ACC112 (cell line): ENCODE data around the gene SYNGR3.

ENCODE experiments used
- H2AFZ ChIP-seq: fragments of 200-600 bp; sonication (generic); one replicate; pipeline ENCODE4 v1.6.0; 2017; ENCODE audit warnings: antibody characterized with exemption, low read length; ENCODE audit not compliant: unreplicated experiment
- H3K27ac ChIP-seq: fragments of 200-600 bp; sonication (generic); 2 replicates; pipeline ENCODE4 v1.5.1; 2014; ENCODE audit warnings: low read depth, mild to moderate bottlenecking, antibody characterized with exemption, low read length, moderate library complexity
- H3K27me3 ChIP-seq: fragments of 200-600 bp; sonication (generic); 2 replicates; pipeline ENCODE4 v1.6.1; 2014; ENCODE audit warnings: mild to moderate bottlenecking, antibody characterized with exemption, low read length, moderate library complexity, mixed read lengths; ENCODE audit not compliant: insufficient read depth
- H3K36me3 ChIP-seq: fragments of 200-600 bp; sonication (generic); 2 replicates; pipeline ENCODE4 v1.6.1; 2016; ENCODE audit warnings: mild to moderate bottlenecking, antibody characterized with exemption, low read length, moderate library complexity, mixed read lengths; ENCODE audit not compliant: insufficient read depth
- H3K4me1 ChIP-seq: fragments of 200-600 bp; sonication (generic); one replicate; pipeline ENCODE4 v1.6.1; 2016; ENCODE audit warnings: low read length, mixed read lengths; ENCODE audit not compliant: insufficient read depth, unreplicated experiment, control insufficient read depth
- H3K4me3 ChIP-seq: fragments of 200-600 bp; sonication (generic); 2 replicates; pipeline ENCODE4 v1.5.1; 2014; ENCODE audit warnings: mild to moderate bottlenecking, low read depth, low read length
- H3K79me2 ChIP-seq: fragments of 200-600 bp; sonication (generic); one replicate; pipeline ENCODE4 v1.6.0; 2016; ENCODE audit warnings: low read length; ENCODE audit not compliant: control insufficient read depth, unreplicated experiment, insufficient read depth

Gene SYNGR3

DNA sequence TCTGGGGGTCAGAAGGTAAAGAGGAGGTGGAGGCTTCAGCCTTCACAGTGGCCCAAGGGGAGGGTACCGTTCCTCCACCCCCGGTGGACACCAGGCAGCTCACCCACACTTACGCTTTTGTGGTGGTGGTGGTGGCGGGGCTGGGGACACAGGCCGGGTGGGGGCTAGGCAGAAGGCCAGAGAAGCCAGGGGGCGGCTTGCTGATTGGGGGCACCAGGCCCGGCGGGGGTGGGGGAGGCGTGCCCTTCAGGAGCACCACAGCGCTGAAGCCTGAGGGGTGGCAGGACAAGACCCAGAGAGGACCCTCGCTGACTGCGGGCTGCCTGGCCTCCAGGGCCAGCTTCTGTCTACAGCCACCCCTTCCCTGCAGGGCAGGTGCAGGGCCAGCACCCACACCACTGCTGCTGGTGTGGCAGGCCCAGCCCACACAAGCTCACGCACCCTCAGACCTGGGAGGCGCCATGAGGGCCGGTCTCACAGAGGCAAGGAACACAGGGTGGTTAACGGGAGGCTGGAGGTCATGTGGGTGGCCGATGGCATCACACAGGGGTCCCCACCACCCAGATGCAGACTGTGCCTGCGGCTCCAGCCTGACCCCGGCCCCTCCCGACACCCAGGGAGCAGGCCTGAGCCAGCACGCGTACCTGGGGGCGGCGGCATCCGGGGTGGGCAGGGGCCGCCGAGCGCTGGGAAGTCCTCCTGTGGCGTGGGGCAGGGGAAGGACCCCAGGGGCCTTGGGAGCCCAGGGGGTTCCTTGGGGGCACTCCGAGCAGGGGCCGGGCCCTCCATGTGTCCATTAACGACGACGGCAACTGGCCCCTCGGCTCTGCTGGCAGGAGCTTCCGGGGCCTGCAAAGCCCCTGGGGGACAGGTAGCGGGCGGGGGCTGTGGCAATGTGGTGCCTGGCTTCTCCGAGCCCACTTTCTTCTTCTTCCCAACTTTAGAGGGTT lies 9.4 kb downstream of the SYNGR3 start:
- H3K36me3 ChIP-seq = peaks cover 15% of the 10 kb centered on the region; the same call in 1 of the 2 replicates
- H3K4me1 ChIP-seq = peaks cover 13% of the 10 kb centered on the region
- no peak overlapping the region for H3K27ac ChIP-seq
- peaks cover 11% of the 10 kb centered on the region for H3K79me2 ChIP-seq
- no peaks in the 10 kb centered on the region for H3K27me3 ChIP-seq
- no peak overlapping the region for H3K4me3 ChIP-seq
- H2AFZ ChIP-seq = no peak overlapping the region

DNA sequence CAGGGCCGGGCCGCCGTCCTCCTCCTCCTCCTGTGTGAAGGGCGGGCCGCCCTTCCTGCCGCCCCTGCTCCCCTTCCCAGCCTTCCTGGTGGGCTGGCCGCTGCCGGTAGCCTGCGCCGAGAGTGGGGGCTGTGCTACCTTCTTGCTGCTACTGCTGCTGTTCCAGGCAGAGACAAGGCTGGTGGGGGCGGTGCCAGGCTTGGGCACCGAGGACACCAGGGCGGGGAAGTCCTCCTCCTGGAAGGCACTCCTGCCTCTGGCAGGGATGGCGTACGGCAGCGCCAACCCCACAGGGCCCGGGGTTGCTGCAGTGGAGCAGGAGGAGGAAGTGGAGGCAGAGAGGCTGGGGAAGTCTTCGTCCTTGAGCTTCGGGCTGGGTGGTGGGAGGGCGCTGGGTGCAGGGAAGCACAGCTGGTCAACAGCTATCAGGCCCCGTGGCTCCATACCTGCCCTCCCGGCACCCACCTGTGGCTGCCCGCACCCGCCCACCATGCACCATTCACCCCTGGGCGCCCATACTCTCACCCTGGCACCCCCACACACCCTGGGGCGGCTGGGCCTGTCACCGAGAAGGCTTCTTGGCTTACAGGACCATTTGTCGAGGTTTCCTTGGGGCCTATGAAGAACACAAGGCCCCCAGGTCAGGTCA lies 10.2 kb downstream of the SYNGR3 start:
- Histone ChIP-seq H3K4me1 (peaks cover 19% of the 10 kb centered on the region), H3K36me3 (peaks cover 15% of the 10 kb centered on the region; the same call in 1 of the 2 replicates), H3K27me3 (no peaks in the 10 kb centered on the region), H3K79me2 (peaks cover 20% of the 10 kb centered on the region), H3K27ac (no peak overlapping the region), H2AFZ (no peak overlapping the region), H3K4me3 (no peak overlapping the region)

DNA sequence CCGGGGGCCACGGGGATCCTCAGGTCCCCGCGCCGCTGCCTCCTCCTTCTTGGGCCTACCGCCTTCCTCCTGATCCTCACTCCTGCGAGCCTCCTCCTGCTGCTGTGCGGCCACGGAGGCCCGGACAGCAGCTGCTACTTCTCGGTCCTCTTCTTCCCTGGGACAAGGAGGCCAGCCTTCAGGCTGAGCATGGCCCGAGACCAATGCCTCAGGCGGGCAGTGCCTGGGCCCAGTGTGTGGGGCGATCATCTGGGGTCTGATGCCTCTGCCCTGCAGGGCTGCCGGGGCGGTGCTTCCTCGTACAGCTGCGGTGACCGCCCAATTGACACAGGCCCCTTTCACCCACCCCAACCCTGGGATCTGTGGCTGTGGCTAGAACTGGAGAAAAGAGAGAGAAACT lies 11.3 kb downstream of the SYNGR3 start:
- H3K27ac ChIP-seq = no peak overlapping the region
- H3K4me3 ChIP-seq = no peak overlapping the region
- peaks cover 19% of the 10 kb centered on the region for H3K4me1 ChIP-seq
- no peak overlapping the region for H2AFZ ChIP-seq
- peaks cover 15% of the 10 kb centered on the region; the same call in 1 of the 2 replicates for H3K36me3 ChIP-seq
- peaks cover 31% of the 10 kb centered on the region for H3K79me2 ChIP-seq
- no peaks in the 10 kb centered on the region for H3K27me3 ChIP-seq

DNA sequence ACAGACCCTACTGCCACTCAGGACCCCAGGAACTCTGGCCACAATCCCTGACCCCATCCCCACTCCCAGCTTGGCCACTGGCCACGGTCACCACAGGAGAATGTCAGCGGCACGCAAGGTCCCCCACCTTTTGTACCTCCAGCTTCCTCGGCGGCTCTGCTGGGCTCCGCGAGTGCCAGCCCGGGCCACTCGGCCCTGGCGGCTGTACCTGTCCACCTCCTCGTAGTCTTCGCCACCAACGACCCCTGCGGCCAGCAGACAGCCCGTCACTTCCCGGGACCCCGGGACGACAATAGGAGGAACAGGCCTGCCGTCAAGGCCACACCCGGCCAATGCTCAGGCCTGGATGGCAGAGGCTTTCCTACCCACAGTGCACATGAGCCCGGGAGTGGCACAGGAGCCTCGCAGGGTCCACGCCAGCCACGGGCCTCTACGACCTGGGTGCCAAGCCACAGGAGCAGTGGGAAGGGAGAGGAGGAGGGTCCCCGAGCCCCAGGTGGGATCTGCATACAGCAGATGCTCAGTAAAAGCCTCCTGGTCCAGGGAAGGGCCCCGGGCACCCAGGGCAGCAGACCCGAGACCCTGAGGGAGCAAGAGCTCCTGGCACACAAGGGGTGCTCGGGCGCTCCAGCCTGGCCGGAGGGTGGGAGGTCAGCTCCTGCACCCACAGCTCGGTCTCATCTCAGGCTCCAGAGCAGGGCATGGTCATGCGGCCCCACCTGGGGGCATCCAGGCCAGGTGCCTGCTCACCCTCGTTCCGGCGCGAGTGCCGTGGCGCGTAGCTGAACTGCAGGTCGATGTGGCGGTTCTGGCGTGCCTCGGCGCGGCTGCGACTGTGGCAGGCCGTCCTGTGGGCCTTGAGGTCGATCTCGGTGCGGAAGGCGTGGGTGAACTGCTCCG lies 11.9 kb downstream of the SYNGR3 start:
- no peak overlapping the region for H3K4me3 ChIP-seq
- H3K27ac ChIP-seq = no peak overlapping the region
- H3K36me3 ChIP-seq = peaks cover 15% of the 10 kb centered on the region; the same call in 1 of the 2 replicates
- H3K4me1 ChIP-seq = peaks cover 19% of the 10 kb centered on the region
- H3K27me3 ChIP-seq = no peaks in the 10 kb centered on the region
- no peak overlapping the region for H2AFZ ChIP-seq
- H3K79me2 ChIP-seq = peaks cover 37% of the 10 kb centered on the region

GRCh38 chr16:2002406-2003230 lies 12.8 kb downstream of the SYNGR3 start:
- H3K4me1 ChIP-seq = peaks cover 24% of the 10 kb centered on the region
- no peak overlapping the region for H3K4me3 ChIP-seq
- no peaks in the 10 kb centered on the region for H3K27me3 ChIP-seq
- H3K27ac ChIP-seq = no peak overlapping the region
- H3K36me3 ChIP-seq = peaks cover 15% of the 10 kb centered on the region; the same call in 1 of the 2 replicates
- peaks cover 46% of the 10 kb centered on the region for H3K79me2 ChIP-seq
- H2AFZ ChIP-seq = no peak overlapping the region

DNA sequence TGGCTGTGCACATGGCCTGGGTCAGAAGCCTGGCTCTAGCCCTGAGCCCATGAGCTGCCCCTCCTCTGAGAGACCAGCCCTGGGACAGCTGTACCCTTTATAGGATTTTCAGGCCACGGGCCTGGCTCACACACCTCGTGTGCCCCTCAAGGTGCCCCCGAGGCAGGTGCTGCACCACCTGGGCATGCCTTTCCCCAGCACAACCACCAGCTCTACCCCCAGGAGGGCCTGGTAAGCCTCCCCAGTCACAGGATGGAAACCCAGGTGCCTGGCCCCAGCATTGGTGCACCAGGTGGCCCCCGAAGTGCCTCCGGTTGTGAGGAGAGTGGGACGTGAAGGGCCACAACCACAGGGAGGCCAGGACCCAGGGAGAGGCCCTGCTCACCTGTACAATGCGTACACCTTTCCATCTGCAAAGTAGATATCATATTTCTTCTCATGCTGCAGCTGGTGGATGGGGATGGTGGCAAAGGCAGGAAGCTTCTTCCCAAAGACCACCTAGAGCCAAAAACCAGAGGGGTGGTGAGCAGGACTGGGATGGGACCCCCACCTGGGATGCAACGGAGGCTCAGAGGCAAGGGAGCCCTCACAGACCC lies 13.6 kb downstream of the SYNGR3 start:
- peaks cover 23% of the 10 kb centered on the region for H3K4me1 ChIP-seq
- H3K4me3 ChIP-seq = no peak overlapping the region
- peaks cover 15% of the 10 kb centered on the region; the same call in 1 of the 2 replicates for H3K36me3 ChIP-seq
- H2AFZ ChIP-seq = no peak overlapping the region
- H3K79me2 ChIP-seq = peaks cover 54% of the 10 kb centered on the region
- no peaks in the 10 kb centered on the region for H3K27me3 ChIP-seq
- H3K27ac ChIP-seq = no peak overlapping the region

DNA sequence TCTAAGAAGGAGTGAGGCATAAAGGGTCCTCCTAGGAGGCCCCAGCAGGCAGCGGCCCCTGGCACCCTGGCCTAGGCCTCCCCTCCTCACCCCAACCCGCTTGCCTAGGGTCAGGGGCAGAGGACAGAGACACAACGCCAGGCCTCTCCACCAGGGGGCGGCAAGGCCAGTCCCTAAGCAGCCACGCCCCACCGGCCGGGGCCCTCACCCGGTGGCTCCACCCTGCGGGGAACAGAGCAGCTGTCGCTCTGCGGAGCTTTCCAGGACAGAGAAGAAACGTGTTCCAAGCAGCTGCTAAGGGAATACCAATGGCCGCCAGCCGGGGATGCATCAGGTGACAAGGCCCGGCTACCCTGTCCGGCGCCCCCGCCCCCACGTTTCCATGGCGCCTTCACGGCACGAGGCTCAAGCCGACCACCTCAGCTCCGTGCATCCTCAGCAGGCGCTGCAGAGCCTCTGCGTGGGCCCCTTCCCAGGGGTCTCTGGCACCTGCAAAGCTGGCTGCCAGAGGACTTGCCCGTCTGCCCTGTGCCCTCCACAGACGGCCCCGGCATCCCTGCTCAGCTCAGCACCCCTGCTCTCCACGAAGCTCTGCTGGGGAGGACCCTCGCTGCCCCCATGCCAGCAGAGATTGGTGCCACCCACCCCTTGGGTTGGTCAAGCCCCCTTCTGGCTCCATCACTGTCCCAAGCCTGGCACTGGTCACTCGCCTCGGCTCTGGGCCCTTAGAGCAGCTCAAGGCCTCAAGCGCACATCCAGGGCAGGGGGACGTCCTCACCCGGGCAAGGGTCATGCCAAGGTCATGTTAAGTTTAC lies 14.3 kb downstream of the SYNGR3 start:
- peaks cover 24% of the 10 kb centered on the region for H3K4me1 ChIP-seq
- peaks cover 61% of the 10 kb centered on the region for H3K79me2 ChIP-seq
- no peak overlapping the region for H2AFZ ChIP-seq
- no peaks in the 10 kb centered on the region for H3K27me3 ChIP-seq
- no peak overlapping the region for H3K4me3 ChIP-seq
- H3K36me3 ChIP-seq = peaks cover 15% of the 10 kb centered on the region; the same call in 1 of the 2 replicates
- H3K27ac ChIP-seq = no peak overlapping the region

- Histone ChIP-seq H3K27ac (no peak overlapping the region), H3K27me3 (no peaks in the 10 kb centered on the region), H2AFZ (no peak overlapping the region), H3K4me1 (peaks cover 24% of the 10 kb centered on the region), H3K79me2 (peaks cover 65% of the 10 kb centered on the region), H3K4me3 (no peak overlapping the region), H3K36me3 (peaks cover 15% of the 10 kb centered on the region; the same call in 1 of the 2 replicates)
These were observed 15.2 kb downstream of the SYNGR3 start for GRCh38 chr16:2004795-2005517.
